HepG2 (cell line): ENCODE data around the gene MXRA8. TPM values are rescaled to one million over a fixed set of nuclear protein-coding genes. Genes with fewer than 3 reads are reported as not detected.

ENCODE experiments used
- CEBPZ ChIP-seq: IDR thresholded peaks from 2 replicates; pipeline ENCODE4 v1.6.1; 2012; ENCODE audit warnings: low read length, improper control_type of control experiment
- GATAD1 ChIP-seq: IDR thresholded peaks from 2 replicates; pipeline ENCODE4 v1.6.1; 2016; ENCODE audit warnings: missing genetic modification reagents, missing compliant biosample characterization
- GLI4 ChIP-seq: sonication (generic); formaldehyde crosslinking; IDR thresholded peaks from 2 replicates; pipeline ENCODE4 v1.5.1; 2020; ENCODE audit warnings: missing genetic modification reagents, mild to moderate bottlenecking, moderate library complexity, borderline replicate concordance
- HNRNPLL ChIP-seq: fragments of 200-400 bp; formaldehyde crosslinking; IDR thresholded peaks from 2 replicates; pipeline ENCODE4 v1.6.1; 2017; ENCODE audit warnings: mild to moderate bottlenecking, low read depth, low read length; ENCODE audit not compliant: poor library complexity, severe bottlenecking
- NFYC ChIP-seq: IDR thresholded peaks from 2 replicates; pipeline ENCODE4 v1.6.1; 2016; ENCODE audit warnings: missing genetic modification reagents, missing compliant biosample characterization
- PLRG1 ChIP-seq: fragments of 450-650 bp; conservative IDR thresholded peaks from 2 replicates; pipeline ENCODE4 v1.6.1; 2016
- RERE ChIP-seq: IDR thresholded peaks from 2 replicates; pipeline ENCODE4 v1.6.1; 2016; ENCODE audit warnings: low read depth, missing genetic modification reagents, missing compliant biosample characterization
- RFX5 ChIP-seq: IDR thresholded peaks from 2 replicates; pipeline ENCODE4 v1.6.1; 2011; ENCODE audit warnings: low read depth, low read length, improper control_type of control experiment
- SIX4 ChIP-seq: sonication (generic); formaldehyde crosslinking; IDR thresholded peaks from 2 replicates; pipeline ENCODE4 v1.4.0; 2020; ENCODE audit warnings: missing genetic modification reagents
- SMAD9 ChIP-seq: sonication (generic); formaldehyde crosslinking; IDR thresholded peaks from 2 replicates; pipeline ENCODE4 v1.5.1; 2020; ENCODE audit warnings: mild to moderate bottlenecking, missing genetic modification reagents
- ZBTB26 ChIP-seq: IDR thresholded peaks from 2 replicates; pipeline ENCODE4 v1.6.1; 2016; ENCODE audit warnings: missing compliant biosample characterization, missing genetic modification reagents, borderline replicate concordance
- ZMAT3 ChIP-seq: sonication (generic); formaldehyde crosslinking; conservative IDR thresholded peaks from 2 replicates; pipeline ENCODE4 v1.7.0; 2021; ENCODE audit warnings: missing genetic modification reagents
- ZNF207 ChIP-seq: fragments of 450-650 bp; IDR thresholded peaks from 2 replicates; pipeline ENCODE4 v1.6.1; 2016; ENCODE audit warnings: antibody characterized with exemption, borderline replicate concordance
- ZNF446 ChIP-seq: sonication (generic); formaldehyde crosslinking; IDR thresholded peaks from 2 replicates; pipeline ENCODE4 v1.5.0; 2020; ENCODE audit warnings: mild to moderate bottlenecking, missing genetic modification reagents
- ZNF549 ChIP-seq: sonication (generic); formaldehyde crosslinking; IDR thresholded peaks from 2 replicates; pipeline ENCODE4 v1.5.0; 2020; ENCODE audit warnings: missing genetic modification reagents
- ZNF570 ChIP-seq: sonication (generic); formaldehyde crosslinking; IDR thresholded peaks from 2 replicates; pipeline ENCODE4 v1.4.0; 2020; ENCODE audit warnings: mild to moderate bottlenecking, missing genetic modification reagents, borderline replicate concordance
- polyA plus RNA-seq, 8 experiments: library from polyadenylated mRNA; depleted of rRNA in 3 of 8; stranded (reverse) in 7 of 8; unstranded in 1 of 8; fragments of >200 nt; fragmentation: Illumina TruSeq in 4 of 8; extraction: Trizol in 4 of 8; gene quantifications; 2 replicates each; pipeline versions ENCODE4 v1.2.1 to v1.2.3, GENCODE V29; 2011 to 2016; ENCODE audit warnings: low read depth in 4 of 8, missing spikeins in 1 of 8, mixed read lengths in 1 of 8; ENCODE audit not compliant: insufficient read depth in 1 of 8
- total RNA-seq, 5 experiments: library from RNA; depleted of rRNA; stranded (reverse); fragments of >200 nt; fragmentation: Illumina TruSeq; extraction: Trizol; gene quantifications; 2 replicates each; pipeline ENCODE4 v1.2.3, GENCODE V29; 2016; ENCODE audit warnings: low read depth in 1 of 5
- TF ChIP-seq, protein P1 (sequence below), 2 experiments: IDR thresholded peaks; 2 replicates each; pipeline ENCODE4 v1.6.1; 2011 to 2012; ENCODE audit warnings: low read length in 2 of 2, borderline replicate concordance in 1 of 2, low read depth in 1 of 2, mild to moderate bottlenecking in 1 of 2, moderate library complexity in 1 of 2

The MXRA8 gene
- total and polyA plus RNA-seq, 2 of the 13 experiments (the other 11 are each of a cell fraction or from before 2014, with no cell fraction given): 19.8 to 44.8 TPM

DNA sequence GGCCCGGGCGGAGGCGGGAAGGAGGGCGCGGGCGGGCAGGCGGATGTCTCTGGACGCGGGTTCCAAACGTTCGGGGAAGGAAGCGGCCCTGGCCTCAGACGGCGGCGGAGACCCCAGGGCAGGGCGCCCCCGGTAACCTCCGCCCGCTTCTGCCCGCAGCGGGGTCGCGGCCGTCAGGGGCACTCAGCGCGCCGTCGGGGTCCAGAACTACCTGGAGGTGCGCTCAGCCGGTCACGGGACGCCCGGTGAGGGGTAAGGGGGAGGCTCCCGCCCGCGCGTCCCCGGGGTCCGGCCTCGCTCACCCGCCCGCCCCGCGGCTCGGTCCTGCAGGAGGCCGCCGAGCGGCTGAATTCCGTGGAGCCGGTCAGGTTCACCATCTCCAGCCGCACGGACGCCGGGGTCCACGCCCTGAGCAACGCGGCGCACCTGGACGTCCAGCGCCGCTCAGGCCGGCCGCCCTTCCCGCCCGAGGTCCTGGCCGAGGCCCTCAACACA lies 49.6 kb downstream of the MXRA8 start (continued):
- TF ChIP-seq RERE: no peak
- no peak for TF ChIP-seq ZMAT3 (CRISPR knock-in tag)
- TF ChIP-seq NFYC (CRISPR knock-in tag): no peak
- no peak for TF ChIP-seq ZNF207
- TF ChIP-seq GLI4 (CRISPR knock-in tag): 0 out of 2 replicates have a peak, but pooled peaks have one; percentile 9
- no peak for TF ChIP-seq ZNF549 (CRISPR knock-in tag)
- no peak for TF ChIP-seq GATAD1 (CRISPR knock-in tag)
- TF ChIP-seq SIX4: no peak
- TF ChIP-seq, protein P1, sequence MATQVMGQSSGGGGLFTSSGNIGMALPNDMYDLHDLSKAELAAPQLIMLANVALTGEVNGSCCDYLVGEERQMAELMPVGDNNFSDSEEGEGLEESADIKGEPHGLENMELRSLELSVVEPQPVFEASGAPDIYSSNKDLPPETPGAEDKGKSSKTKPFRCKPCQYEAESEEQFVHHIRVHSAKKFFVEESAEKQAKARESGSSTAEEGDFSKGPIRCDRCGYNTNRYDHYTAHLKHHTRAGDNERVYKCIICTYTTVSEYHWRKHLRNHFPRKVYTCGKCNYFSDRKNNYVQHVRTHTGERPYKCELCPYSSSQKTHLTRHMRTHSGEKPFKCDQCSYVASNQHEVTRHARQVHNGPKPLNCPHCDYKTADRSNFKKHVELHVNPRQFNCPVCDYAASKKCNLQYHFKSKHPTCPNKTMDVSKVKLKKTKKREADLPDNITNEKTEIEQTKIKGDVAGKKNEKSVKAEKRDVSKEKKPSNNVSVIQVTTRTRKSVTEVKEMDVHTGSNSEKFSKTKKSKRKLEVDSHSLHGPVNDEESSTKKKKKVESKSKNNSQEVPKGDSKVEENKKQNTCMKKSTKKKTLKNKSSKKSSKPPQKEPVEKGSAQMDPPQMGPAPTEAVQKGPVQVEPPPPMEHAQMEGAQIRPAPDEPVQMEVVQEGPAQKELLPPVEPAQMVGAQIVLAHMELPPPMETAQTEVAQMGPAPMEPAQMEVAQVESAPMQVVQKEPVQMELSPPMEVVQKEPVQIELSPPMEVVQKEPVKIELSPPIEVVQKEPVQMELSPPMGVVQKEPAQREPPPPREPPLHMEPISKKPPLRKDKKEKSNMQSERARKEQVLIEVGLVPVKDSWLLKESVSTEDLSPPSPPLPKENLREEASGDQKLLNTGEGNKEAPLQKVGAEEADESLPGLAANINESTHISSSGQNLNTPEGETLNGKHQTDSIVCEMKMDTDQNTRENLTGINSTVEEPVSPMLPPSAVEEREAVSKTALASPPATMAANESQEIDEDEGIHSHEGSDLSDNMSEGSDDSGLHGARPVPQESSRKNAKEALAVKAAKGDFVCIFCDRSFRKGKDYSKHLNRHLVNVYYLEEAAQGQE (IDR thresholded peaks at IDR 0.05; ENCODE audit: borderline replicate concordance in 1 of 2, low read depth in 1 of 2, low read length in 2 of 2): no peak
- no peak for TF ChIP-seq SMAD9 (CRISPR knock-in tag)
- TF ChIP-seq CEBPZ: no peak
- no peak for TF ChIP-seq RFX5
- TF ChIP-seq PLRG1: no peak
- no peak for TF ChIP-seq ZNF570
- TF ChIP-seq HNRNPLL: no peak
- no peak for TF ChIP-seq ZBTB26 (CRISPR knock-in tag)
- 0 out of 2 replicates have a peak, but pooled peaks have one; percentile 33 for TF ChIP-seq ZNF446 (CRISPR knock-in tag)
